Neutrophil (primary cell): Measurements from ENCODE around the gene MEGF11.

ENCODE experiments used
- H3K27ac ChIP-seq: fragments of 200-600 bp; sonication (generic); 2 replicates; pipeline ENCODE4 v1.5.1; 2016; ENCODE audit warnings: mild to moderate bottlenecking, moderate library complexity
- H3K27me3 ChIP-seq: fragments of 200-600 bp; sonication (generic); 2 replicates; pipeline ENCODE4 v1.6.0; 2016; ENCODE audit warnings: mild to moderate bottlenecking
- H3K36me3 ChIP-seq: fragments of 200-600 bp; sonication (generic); 2 replicates; pipeline ENCODE4 v1.5.1; 2017
- H3K4me1 ChIP-seq, 2 experiments: fragments of 200-600 bp in 1 of 2; sonication (generic) in 1 of 2; 1 replicate in 1 of 2; 2 replicates in 1 of 2; pipeline versions ENCODE4 v1.5.1 to v1.6.1; 2013 to 2016; ENCODE audit warnings: low read depth in 1 of 2, low read length in 1 of 2, mild to moderate bottlenecking in 1 of 2, moderate library complexity in 1 of 2; ENCODE audit not compliant: control insufficient read depth in 1 of 2, insufficient read depth in 1 of 2
- H3K4me3 ChIP-seq, 2 experiments: fragments of 200-600 bp in 1 of 2; sonication (generic) in 1 of 2; 1 replicate in 1 of 2; 2 replicates in 1 of 2; pipeline ENCODE4 v1.5.1; 2013 to 2016; ENCODE audit warnings: low read depth in 1 of 2, low read length in 1 of 2, mild to moderate bottlenecking in 1 of 2, moderate library complexity in 1 of 2
- H3K9me3 ChIP-seq: fragments of 200-600 bp; sonication (generic); 2 replicates; pipeline ENCODE4 v1.5.1; 2016
- CTCF ChIP-seq: fragments of 200-600 bp; sonication (generic); IDR thresholded peaks from 2 replicates; pipeline ENCODE4 v1.5.1; 2016; ENCODE audit warnings: antibody characterized with exemption

Gene MEGF11

GRCh38 chr15:66290007-66290406 lies 36.5 kb upstream of the MEGF11 start:
- Histone ChIP-seq H3K36me3 (no peaks in the 10 kb centered on the region), H3K27ac (no peak overlapping the region), H3K27me3 (no peaks in the 10 kb centered on the region), H3K4me1 (peaks cover 26 to 29% of the 10 kb centered on the region in 2 experiments), H3K9me3 (no peaks in the 10 kb centered on the region), H3K4me3 (no peak overlapping the region)
- no peak for TF ChIP-seq CTCF

GRCh38 chr15:66288551-66289185 lies 35.1 kb upstream of the MEGF11 start:
- Histone ChIP-seq H3K9me3 (no peaks in the 10 kb centered on the region), H3K27me3 (no peaks in the 10 kb centered on the region), H3K27ac (no peak overlapping the region), H3K36me3 (no peaks in the 10 kb centered on the region), H3K4me1 (peaks cover 14 to 17% of the 10 kb centered on the region in 2 experiments), H3K4me3 (no peak overlapping the region)
- TF ChIP-seq CTCF, result no peak

- Histone ChIP-seq H3K36me3 (no peaks in the 10 kb centered on the region), H3K27me3 (no peaks in the 10 kb centered on the region), H3K9me3 (no peaks in the 10 kb centered on the region)
Observed at GRCh38 chr15:66288093-66288492, 34.5 kb upstream of the MEGF11 start.

GRCh38 chr15:66287461-66288057 lies 34.0 kb upstream of the MEGF11 start:
- no peak overlapping the region for H3K4me3 ChIP-seq
- TF ChIP-seq CTCF, result peak; percentile 3

More at GRCh38 chr15:66288093-66288492, 34.5 kb upstream of the MEGF11 start:
- TF ChIP-seq CTCF, result no peak
- H3K4me1 ChIP-seq, result peaks cover 14 to 16% of the 10 kb centered on the region in 2 experiments
- H3K27ac ChIP-seq, result no peak overlapping the region
- H3K4me3 ChIP-seq, result no peak overlapping the region

GRCh38 chr15:66285533-66286280 lies 32.2 kb upstream of the MEGF11 start:
- no peaks in the 10 kb centered on the region for H3K9me3 ChIP-seq
- no peak for TF ChIP-seq CTCF
- no peaks in the 10 kb centered on the region for H3K36me3 ChIP-seq
- H3K27ac ChIP-seq, result no peak overlapping the region
- H3K4me3 ChIP-seq, result no peak overlapping the region
- peaks cover 5 to 6% of the 10 kb centered on the region in 2 experiments for H3K4me1 ChIP-seq
- H3K27me3 ChIP-seq, result no peaks in the 10 kb centered on the region

More at GRCh38 chr15:66287461-66288057, 34.0 kb upstream of the MEGF11 start:
- peaks cover 8 to 10% of the 10 kb centered on the region in 2 experiments for H3K4me1 ChIP-seq
- no peaks in the 10 kb centered on the region for H3K9me3 ChIP-seq
- no peaks in the 10 kb centered on the region for H3K36me3 ChIP-seq
- no peaks in the 10 kb centered on the region for H3K27me3 ChIP-seq
- H3K27ac ChIP-seq, result no peak overlapping the region
